DMS 273 (cell line): ENCODE data around the gene ADAMTSL1.

ENCODE experiments used
- DNase-seq: peaks from one replicate; lab custom pipeline; 2025; ENCODE audit not compliant: unreplicated experiment; lab: John Stamatoyannopoulos, UW

ADAMTSL1 gene

GRCh38 chr9:18495065-18495464 lies 21.1 kb downstream of the ADAMTSL1 start:
- no peak for DNase-seq

- DNase-seq: no peak
These were observed 22.5 kb downstream of the ADAMTSL1 start for GRCh38 chr9:18496256-18497000.

GRCh38 chr9:18499062-18499461 lies 25.1 kb downstream of the ADAMTSL1 start:
- no peak for DNase-seq

- DNase-seq: no peak
These were observed 26.0 kb downstream of the ADAMTSL1 start for GRCh38 chr9:18499980-18500379.

- no peak for DNase-seq
These were observed 26.5 kb downstream of the ADAMTSL1 start for GRCh38 chr9:18500451-18500850.

GRCh38 chr9:18501949-18502348 lies 28.0 kb downstream of the ADAMTSL1 start:
- DNase-seq: no peak

- DNase-seq: no peak
These were observed 28.6 kb downstream of the ADAMTSL1 start for GRCh38 chr9:18502546-18502945.

GRCh38 chr9:18504707-18505106 lies 30.8 kb downstream of the ADAMTSL1 start:
- no peak for DNase-seq

GRCh38 chr9:18507151-18507550 lies 33.2 kb downstream of the ADAMTSL1 start:
- DNase-seq: no peak

- DNase-seq: no peak
These were observed 42.6 kb downstream of the ADAMTSL1 start for GRCh38 chr9:18516514-18516913.

GRCh38 chr9:18516965-18517364 lies 43.0 kb downstream of the ADAMTSL1 start:
- no peak for DNase-seq

- DNase-seq: no peak
These were observed 46.6 kb downstream of the ADAMTSL1 start for GRCh38 chr9:18520416-18521047.

- DNase-seq: no peak
These were observed 52.7 kb downstream of the ADAMTSL1 start for GRCh38 chr9:18526685-18527084.

GRCh38 chr9:18531136-18532065 lies 57.4 kb downstream of the ADAMTSL1 start:
- no peak for DNase-seq

- DNase-seq: no peak
These were observed 60.7 kb downstream of the ADAMTSL1 start for GRCh38 chr9:18534611-18535010.

- DNase-seq: no peak
These were observed 62.6 kb downstream of the ADAMTSL1 start for GRCh38 chr9:18536554-18536953.

GRCh38 chr9:18539203-18539693 lies 65.3 kb downstream of the ADAMTSL1 start:
- DNase-seq: no peak

GRCh38 chr9:18542837-18543405 lies 69.0 kb downstream of the ADAMTSL1 start:
- no peak for DNase-seq

- DNase-seq: no peak
These were observed 69.6 kb downstream of the ADAMTSL1 start for GRCh38 chr9:18543406-18544192.

GRCh38 chr9:18544456-18544855 lies 70.5 kb downstream of the ADAMTSL1 start:
- no peak for DNase-seq
